Hematopoietic multipotent progenitor cell treated with erythropoietin and hydrocortisone succinate and interleukin-3 and kit ligand, for 4 days (in vitro differentiated cells): ENCODE measurements around the gene PATZ1.

Experiments used
- DNase-seq: peaks from one replicate; pipeline ENCODE4 v3.0.0-alpha.2; 2015

PATZ1 gene

DNA sequence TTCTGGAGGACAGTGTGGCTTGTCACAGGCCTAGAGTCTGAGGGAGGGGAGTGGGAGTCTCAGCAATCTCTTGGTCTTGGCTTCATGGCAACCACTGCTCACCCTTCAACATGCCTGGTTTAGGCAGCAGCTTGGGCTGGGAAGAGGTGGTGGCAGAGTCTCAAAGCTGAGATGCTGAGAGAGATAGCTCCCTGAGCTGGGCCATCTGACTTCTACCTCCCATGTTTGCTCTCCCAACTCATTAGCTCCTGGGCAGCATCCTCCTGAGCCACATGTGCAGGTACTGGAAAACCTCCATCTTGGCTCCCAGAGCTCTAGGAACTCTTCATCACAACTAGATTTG lies 66.8 kb downstream of the PATZ1 start:
- DNase-seq, result no peak

DNA sequence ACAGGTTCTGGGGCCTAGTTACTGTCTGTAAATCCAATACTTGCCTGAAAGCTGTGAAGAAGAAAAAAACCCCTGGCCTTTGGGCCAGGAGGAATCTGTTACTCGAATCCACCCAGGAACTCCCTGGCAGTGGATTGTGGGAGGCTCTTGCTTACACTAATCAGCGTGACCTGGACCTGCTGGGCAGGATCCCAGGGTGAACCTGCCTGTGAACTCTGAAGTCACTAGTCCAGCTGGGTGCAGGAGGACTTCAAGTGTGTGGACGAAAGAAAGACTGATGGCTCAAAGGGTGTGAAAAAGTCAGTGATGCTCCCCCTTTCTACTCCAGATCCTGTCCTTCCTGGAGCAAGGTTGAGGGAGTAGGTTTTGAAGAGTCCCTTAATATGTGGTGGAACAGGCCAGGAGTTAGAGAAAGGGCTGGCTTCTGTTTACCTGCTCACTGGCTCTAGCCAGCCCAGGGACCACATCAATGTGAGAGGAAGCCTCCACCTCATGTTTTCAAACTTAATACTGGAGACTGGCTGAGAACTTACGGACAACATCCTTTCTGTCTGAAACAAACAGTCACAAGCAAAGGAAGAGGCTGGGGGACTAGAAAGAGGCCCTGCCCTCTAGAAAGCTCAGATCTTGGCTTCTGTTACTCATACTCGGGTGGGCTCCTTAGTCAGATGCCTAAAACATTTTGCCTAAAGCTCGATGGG lies 67.4 kb downstream of the PATZ1 start:
- no peak for DNase-seq

DNA sequence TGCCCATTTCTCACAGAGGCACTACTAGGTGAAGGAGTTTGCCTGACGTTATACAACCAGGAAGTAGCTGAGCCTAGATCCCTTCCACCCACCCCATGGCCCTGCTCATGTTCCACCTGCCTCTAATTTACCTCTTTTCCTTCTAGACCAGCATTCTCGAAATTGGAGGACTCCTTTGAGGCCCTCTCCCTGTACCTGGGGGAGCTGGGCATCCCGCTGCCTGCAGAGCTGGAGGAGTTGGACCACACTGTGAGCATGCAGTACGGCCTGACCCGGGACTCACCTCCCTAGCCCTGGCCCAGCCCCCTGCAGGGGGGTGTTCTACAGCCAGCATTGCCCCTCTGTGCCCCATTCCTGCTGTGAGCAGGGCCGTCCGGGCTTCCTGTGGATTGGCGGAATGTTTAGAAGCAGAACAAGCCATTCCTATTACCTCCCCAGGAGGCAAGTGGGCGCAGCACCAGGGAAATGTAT lies 68.0 kb downstream of the PATZ1 start:
- DNase-seq, result no peak

DNA sequence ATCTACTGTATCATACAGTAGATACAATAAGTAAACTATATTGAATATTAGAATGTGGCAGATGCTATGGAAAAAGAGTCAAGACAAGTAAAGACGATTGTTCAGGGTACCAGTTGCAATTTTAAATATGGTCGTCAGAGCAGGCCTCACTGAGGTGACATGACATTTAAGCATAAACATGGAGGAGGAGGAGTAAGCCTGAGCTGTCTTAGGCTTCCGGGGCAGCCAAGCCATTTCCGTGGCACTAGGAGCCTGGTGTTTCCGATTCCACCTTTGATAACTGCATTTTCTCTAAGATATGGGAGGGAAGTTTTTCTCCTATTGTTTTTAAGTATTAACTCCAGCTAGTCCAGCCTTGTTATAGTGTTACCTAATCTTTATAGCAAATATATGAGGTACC lies 68.4 kb downstream of the PATZ1 start:
- DNase-seq, result no peak

DNA sequence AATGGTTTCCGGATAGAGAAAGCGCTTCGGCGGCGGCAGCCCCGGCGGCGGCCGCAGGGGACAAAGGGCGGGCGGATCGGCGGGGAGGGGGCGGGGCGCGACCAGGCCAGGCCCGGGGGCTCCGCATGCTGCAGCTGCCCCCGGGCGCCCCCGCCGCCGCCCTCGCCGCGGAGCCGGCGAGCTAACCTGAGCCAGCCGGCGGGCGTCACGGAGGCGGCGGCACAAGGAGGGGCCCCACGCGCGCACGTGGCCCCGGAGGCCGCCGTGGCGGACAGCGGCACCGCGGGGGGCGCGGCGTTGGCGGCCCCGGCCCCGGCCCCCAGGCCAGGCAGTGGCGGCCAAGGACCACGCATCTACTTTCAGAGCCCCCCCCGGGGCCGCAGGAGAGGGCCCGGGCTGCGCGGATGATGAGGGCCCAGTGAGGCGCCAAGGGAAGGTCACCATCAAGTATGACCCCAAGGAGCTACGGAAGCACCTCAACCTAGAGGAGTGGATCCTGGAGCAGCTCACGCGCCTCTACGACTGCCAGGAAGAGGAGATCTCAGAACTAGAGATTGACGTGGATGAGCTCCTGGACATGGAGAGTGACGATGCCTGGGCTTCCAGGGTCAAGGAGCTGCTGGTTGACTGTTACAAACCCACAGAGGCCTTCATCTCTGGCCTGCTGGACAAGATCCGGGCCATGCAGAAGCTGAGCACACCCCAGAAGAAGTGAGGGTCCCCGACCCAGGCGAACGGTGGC lies 69.5 kb downstream of the PATZ1 start:
- no peak for DNase-seq
